ENCODE data around the gene MS4A14. TPM values are rescaled to one million over a fixed set of nuclear protein-coding genes. Genes with fewer than 3 reads are reported as not detected.

Gene MS4A14
- 1 to 10 TPM in 1 of 2 donors, under 1 TPM in 1; 0.88 to 4.4 TPM for total RNA-seq
- polyA plus RNA-seq = 1 to 10 TPM; 1.4 to 8.6 TPM
- long read RNA-seq, donor 1 = 0 reads
- long read RNA-seq, donor 2 = 0 reads
- long read RNA-seq, donor 3 = 0 reads
- long read RNA-seq, donor 4 = 0 reads
- long read RNA-seq, donor 5 = 0 reads

GRCh38 chr11:60396382-60396781, at the start of gene MS4A14:
Gene MS4A14 (plus strand): TSS chr11:60396459. CDS start chr11:60396579, 120 bp downstream.
- TF ChIP-seq, protein P1, sequence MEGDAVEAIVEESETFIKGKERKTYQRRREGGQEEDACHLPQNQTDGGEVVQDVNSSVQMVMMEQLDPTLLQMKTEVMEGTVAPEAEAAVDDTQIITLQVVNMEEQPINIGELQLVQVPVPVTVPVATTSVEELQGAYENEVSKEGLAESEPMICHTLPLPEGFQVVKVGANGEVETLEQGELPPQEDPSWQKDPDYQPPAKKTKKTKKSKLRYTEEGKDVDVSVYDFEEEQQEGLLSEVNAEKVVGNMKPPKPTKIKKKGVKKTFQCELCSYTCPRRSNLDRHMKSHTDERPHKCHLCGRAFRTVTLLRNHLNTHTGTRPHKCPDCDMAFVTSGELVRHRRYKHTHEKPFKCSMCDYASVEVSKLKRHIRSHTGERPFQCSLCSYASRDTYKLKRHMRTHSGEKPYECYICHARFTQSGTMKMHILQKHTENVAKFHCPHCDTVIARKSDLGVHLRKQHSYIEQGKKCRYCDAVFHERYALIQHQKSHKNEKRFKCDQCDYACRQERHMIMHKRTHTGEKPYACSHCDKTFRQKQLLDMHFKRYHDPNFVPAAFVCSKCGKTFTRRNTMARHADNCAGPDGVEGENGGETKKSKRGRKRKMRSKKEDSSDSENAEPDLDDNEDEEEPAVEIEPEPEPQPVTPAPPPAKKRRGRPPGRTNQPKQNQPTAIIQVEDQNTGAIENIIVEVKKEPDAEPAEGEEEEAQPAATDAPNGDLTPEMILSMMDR (IDR thresholded peaks at IDR 0.05; ENCODE audit: control extremely low read depth, extremely low read depth) = no peak
- ATAC-seq (ENCODE audit: insufficient read depth, low FRiP score) = no peak
- Histone ChIP-seq H3K27ac (ENCODE audit: low read depth in 1 of 2, low read length in 1 of 2) (peak within 1 kb of the TSS in 1 of 2 donors; percentile 24), H3K27me3 (ENCODE audit: control insufficient read depth in 3 of 3, insufficient read depth in 3 of 3, low read length in 2 of 3) (no peaks in the 10 kb centered on the region), H3K4me1 (ENCODE audit: control insufficient read depth in 5 of 5, insufficient read depth in 5 of 5, low read length in 5 of 5) (no peaks in the 10 kb centered on the region), H3K9me3 (ENCODE audit: control insufficient read depth in 4 of 4, insufficient read depth in 3 of 4, low read length in 3 of 4) (no peaks in the 10 kb centered on the region), H3K9ac (ENCODE audit: insufficient read depth in 1 of 2, low read length in 2 of 2) (no peak within 1 kb of the TSS), H3K36me3 (ENCODE audit: control insufficient read depth in 4 of 4, insufficient read depth in 4 of 4, low read length in 4 of 4) (no peaks in the 10 kb centered on the region), H3K4me3 (no peak within 1 kb of the TSS)
- no peak for DNase-seq
- 73 to 79% methylated on average over 3 of the region's 3 CpGs for WGBS, 2 donors

GRCh38 chr11:60347084-60347797, 49.0 kb upstream of the MS4A14 start:
- no peak for ATAC-seq (ENCODE audit: insufficient read depth, low FRiP score)

GRCh38 chr11:60348116-60348515, 48.1 kb upstream of the MS4A14 start:
- Histone ChIP-seq H3K27me3 (ENCODE audit: control insufficient read depth in 3 of 3, insufficient read depth in 3 of 3, low read length in 2 of 3) (no peaks in the 10 kb centered on the region), H3K27ac (ENCODE audit: low read depth in 1 of 2, low read length in 1 of 2) (no peak overlapping the region), H3K4me1 (ENCODE audit: control insufficient read depth in 5 of 5, insufficient read depth in 5 of 5, low read length in 5 of 5) (no peaks in the 10 kb centered on the region), H3K36me3 (ENCODE audit: control insufficient read depth in 4 of 4, insufficient read depth in 4 of 4, low read length in 4 of 4) (no peaks in the 10 kb centered on the region), H3K4me3 (no peak overlapping the region), H3K9ac (ENCODE audit: insufficient read depth in 1 of 2, low read length in 2 of 2) (no peak overlapping the region), H3K9me3 (ENCODE audit: control insufficient read depth in 4 of 4, insufficient read depth in 3 of 4, low read length in 3 of 4) (peaks cover 0 to 2% (median 0%) of the 10 kb centered on the region in 4 donors)
- DNase-seq = no peak
- 68 to 85% methylated on average over 2 of the region's 2 CpGs for WGBS, 2 donors
- TF ChIP-seq, protein P1 (IDR thresholded peaks at IDR 0.05; ENCODE audit: control extremely low read depth, extremely low read depth) = no peak
- ATAC-seq (ENCODE audit: insufficient read depth, low FRiP score) = no peak

More at GRCh38 chr11:60347084-60347797, 49.0 kb upstream of the MS4A14 start:
- no peaks in the 10 kb centered on the region for H3K36me3 ChIP-seq (ENCODE audit: control insufficient read depth in 4 of 4, insufficient read depth in 4 of 4, low read length in 4 of 4)
- no peaks in the 10 kb centered on the region for H3K27me3 ChIP-seq (ENCODE audit: control insufficient read depth in 3 of 3, insufficient read depth in 3 of 3, low read length in 2 of 3)
- no peaks in the 10 kb centered on the region for H3K4me1 ChIP-seq (ENCODE audit: control insufficient read depth in 5 of 5, insufficient read depth in 5 of 5, low read length in 5 of 5)
- peaks cover 0 to 2% (median 0%) of the 10 kb centered on the region in 4 donors for H3K9me3 ChIP-seq (ENCODE audit: control insufficient read depth in 4 of 4, insufficient read depth in 3 of 4, low read length in 3 of 4)
- no peak overlapping the region for H3K4me3 ChIP-seq
- 94 to 98% methylated on average over 2 of the region's 2 CpGs for WGBS, 2 donors
- DNase-seq = no peak
- H3K9ac ChIP-seq (ENCODE audit: insufficient read depth in 1 of 2, low read length in 2 of 2) = no peak overlapping the region
- no peak overlapping the region for H3K27ac ChIP-seq (ENCODE audit: low read depth in 1 of 2, low read length in 1 of 2)
- TF ChIP-seq, protein P1 (IDR thresholded peaks at IDR 0.05; ENCODE audit: control extremely low read depth, extremely low read depth) = no peak

All from lung (tissue), 16 donors.